Stimulated activated CD4-positive, alpha-beta T cell treated with anti-CD3 and anti-CD28 coated beads, Interleukin-15, amount 100 ng/mL, for 48 hours (primary cell): Measurements from ENCODE around the gene ATXN3.

ENCODE experiments used
- DNase-seq, 2 donors: peaks; one replicate each; pipeline ENCODE4 v3.0.0-alpha.2; 2020; ENCODE audit warnings: low read depth in 2 of 2

The ATXN3 gene

GRCh38 chr14:92009604-92010003 is 96.8 kb downstream of the ATXN3 start:
- DNase-seq: no peak
